ES-I3 (cell line): ENCODE results near the gene SESN2.
A peak's percentile ranks its signal among the peaks of the same experiment; 100 is the strongest.
"Not testable (repeated sequence)": the region's sequence is repeated elsewhere in the genome, so short reads cannot be mapped to it uniquely, and the experiment has no call there.

Source experiments
- H3K36me3 ChIP-seq: 2 replicates; pipeline ENCODE4 v1.6.1; 2013; ENCODE audit warnings: mild to moderate bottlenecking, low read length, control low read depth, moderate library complexity; ENCODE audit not compliant: insufficient read depth
- H3K4me1 ChIP-seq: 2 replicates; pipeline ENCODE4 v1.6.1; 2013; ENCODE audit warnings: mild to moderate bottlenecking, control low read depth, low read length; ENCODE audit not compliant: insufficient read depth
- H3K9ac ChIP-seq: 2 replicates; pipeline ENCODE4 v1.6.1; 2013; ENCODE audit warnings: low read depth, mild to moderate bottlenecking, low read length, moderate library complexity
- H3K9me3 ChIP-seq: 2 replicates; pipeline ENCODE4 v1.6.1; 2013; ENCODE audit warnings: mild to moderate bottlenecking, low read length, moderate library complexity; ENCODE audit not compliant: control insufficient read depth, insufficient read depth

The SESN2 gene

GRCh38 chr1:28317014-28317413, 57.7 kb downstream of the SESN2 start:
- Histone ChIP-seq H3K9ac (no peak overlapping the region), H3K9me3 (no peaks in the 10 kb centered on the region), H3K36me3 (no peaks in the 10 kb centered on the region), H3K4me1 (peaks cover 6% of the 10 kb centered on the region; the same call in 1 of the 2 replicates)

GRCh38 chr1:28322194-28322593, 62.9 kb downstream of the SESN2 start:
- Histone ChIP-seq H3K36me3 (no peaks in the 10 kb centered on the region), H3K9ac (no peak overlapping the region), H3K9me3 (no peaks in the 10 kb centered on the region), H3K4me1 (no peaks in the 10 kb centered on the region)

- Histone ChIP-seq H3K36me3 (no peaks in the 10 kb centered on the region), H3K9ac (no peak overlapping the region), H3K9me3 (no peaks in the 10 kb centered on the region), H3K4me1 (no peaks in the 10 kb centered on the region)
These were observed 64.4 kb downstream of the SESN2 start for GRCh38 chr1:28323720-28324119.

- Histone ChIP-seq H3K9me3 (no peaks in the 10 kb centered on the region), H3K9ac (no peak overlapping the region)
These were observed 67.2 kb downstream of the SESN2 start for GRCh38 chr1:28326515-28326914.

GRCh38 chr1:28326984-28327383, 67.7 kb downstream of the SESN2 start:
- Histone ChIP-seq H3K36me3 (peaks cover 3% of the 10 kb centered on the region), H3K9ac (no peak overlapping the region), H3K9me3 (no peaks in the 10 kb centered on the region), H3K4me1 (peaks cover 2% of the 10 kb centered on the region; the same call in 1 of the 2 replicates)

More at GRCh38 chr1:28326515-28326914, 67.2 kb downstream of the SESN2 start:
- Histone ChIP-seq H3K36me3 (peaks cover 3% of the 10 kb centered on the region), H3K4me1 (peaks cover 2% of the 10 kb centered on the region; the same call in 1 of the 2 replicates)

GRCh38 chr1:28327431-28327830, 68.1 kb downstream of the SESN2 start:
- H3K9me3 ChIP-seq, H3K9ac ChIP-seq, H3K36me3 ChIP-seq, H3K4me1 ChIP-seq: not testable (repeated sequence)

- Histone ChIP-seq H3K9me3 (no peaks in the 10 kb centered on the region), H3K4me1 (peaks cover 2% of the 10 kb centered on the region; the same call in 1 of the 2 replicates), H3K36me3 (peaks cover 9% of the 10 kb centered on the region), H3K9ac (peak overlapping the region; percentile 86; the same call in 1 of the 2 replicates)
These were observed 68.9 kb downstream of the SESN2 start for GRCh38 chr1:28328228-28328648.

- Histone ChIP-seq H3K36me3 (peaks cover 14% of the 10 kb centered on the region), H3K9ac (peak overlapping the region; percentile 86), H3K4me1 (peaks cover 2% of the 10 kb centered on the region; the same call in 1 of the 2 replicates), H3K9me3 (no peaks in the 10 kb centered on the region)
These were observed 70.3 kb downstream of the SESN2 start for GRCh38 chr1:28329395-28330153.
